ENCODE measurements around the gene MS4A18.
"Not testable (repeated sequence)": the region's sequence is repeated elsewhere in the genome, so short reads cannot be mapped to it uniquely, and the experiment has no call there.

MS4A18 gene

GRCh38 chr11:60724420-60724819, at the start of gene MS4A18:
Gene MS4A18, plus strand, starts transcription at chr11:60724720.
- DNase-seq (ENCODE audit: low read depth), result no peak
- no peak within 1 kb of the TSS for H3K4me3 ChIP-seq (replicated peaks; ENCODE audit: low read depth, low read length)

GRCh38 chr11:60678231-60678630, 46.3 kb upstream of the MS4A18 start:
- DNase-seq (ENCODE audit: low read depth); H3K4me3 ChIP-seq (replicated peaks; ENCODE audit: low read depth, low read length): not testable (repeated sequence)

More at GRCh38 chr11:60724420-60724819, at the start of gene MS4A18:
- TF ChIP-seq CTCF (IDR thresholded peaks at IDR 0.05; ENCODE audit: low read length, missing control alignments), result no peak

- no peak for TF ChIP-seq CTCF (IDR thresholded peaks at IDR 0.05; ENCODE audit: low read length, missing control alignments)
- no peak overlapping the region for H3K4me3 ChIP-seq (replicated peaks; ENCODE audit: low read depth, low read length)
- no peak for DNase-seq (ENCODE audit: low read depth)
Observed at GRCh38 chr11:60679879-60680278, 44.6 kb upstream of the MS4A18 start.

- DNase-seq (ENCODE audit: low read depth), result no peak
- H3K4me3 ChIP-seq (replicated peaks; ENCODE audit: low read depth, low read length), result no peak overlapping the region
- TF ChIP-seq CTCF (IDR thresholded peaks at IDR 0.05; ENCODE audit: low read length, missing control alignments), result no peak
Observed at GRCh38 chr11:60680455-60681119, 43.9 kb upstream of the MS4A18 start.

- DNase-seq (ENCODE audit: low read depth); H3K4me3 ChIP-seq (replicated peaks; ENCODE audit: low read depth, low read length): not testable (repeated sequence)
Observed at GRCh38 chr11:60684541-60684848, 40.0 kb upstream of the MS4A18 start.

GRCh38 chr11:60691661-60692060, 32.9 kb upstream of the MS4A18 start:
- no peak for TF ChIP-seq CTCF (IDR thresholded peaks at IDR 0.05; ENCODE audit: low read length, missing control alignments)
- no peak overlapping the region for H3K4me3 ChIP-seq (replicated peaks; ENCODE audit: low read depth, low read length)
- DNase-seq (ENCODE audit: low read depth), result no peak

- H3K4me3 ChIP-seq (replicated peaks; ENCODE audit: low read depth, low read length), result no peak within 1 kb of the TSS
- no peak for TF ChIP-seq CTCF (IDR thresholded peaks at IDR 0.05; ENCODE audit: low read length, missing control alignments)
- no peak for DNase-seq (ENCODE audit: low read depth)
Observed at GRCh38 chr11:60699284-60699691, 25.2 kb upstream of the MS4A18 start, which contains the start of gene MS4A8. Gene MS4A8, plus strand, starts transcription at chr11:60699612. Its CDS starts 1,249 bp downstream, at chr11:60700861.

- TF ChIP-seq CTCF (IDR thresholded peaks at IDR 0.05; ENCODE audit: low read length, missing control alignments), result no peak
- no peak overlapping the region for H3K4me3 ChIP-seq (replicated peaks; ENCODE audit: low read depth, low read length)
- no peak for DNase-seq (ENCODE audit: low read depth)
Observed at GRCh38 chr11:60699936-60700335, 24.6 kb upstream of the MS4A18 start.
